AG10803 (cell line): ENCODE measurements around the gene ABCC11.

Experiments
- DNase-seq: peaks from one replicate; pipeline ENCODE4 v3.0.0; 2010; ENCODE audit warnings: low read depth
- H3K4me3 ChIP-seq: 2 replicates; pipeline ENCODE4 v1.5.1; 2011; ENCODE audit warnings: mild to moderate bottlenecking, low read length, control low read depth
- CTCF ChIP-seq: conservative IDR thresholded peaks from 2 replicates; pipeline ENCODE4 v1.5.1; 2011; ENCODE audit warnings: mild to moderate bottlenecking, low read length, control low read depth, inconsistent platforms

The ABCC11 gene

GRCh38 chr16:48247311-48247710, at the start of gene ABCC11:
ABCC11 (minus strand) TSS chr16:48247539; CDS start chr16:48231921, 15,618 bp downstream.
- TF ChIP-seq CTCF, result no peak
- H3K4me3 ChIP-seq, result no peak within 1 kb of the TSS
- no peak for DNase-seq

GRCh38 chr16:48295488-48296281, 48.3 kb upstream of the ABCC11 start:
- no peak for TF ChIP-seq CTCF
- no peak overlapping the region for H3K4me3 ChIP-seq
- no peak for DNase-seq

- no peak for DNase-seq
- no peak overlapping the region for H3K4me3 ChIP-seq
- no peak for TF ChIP-seq CTCF
Measured at GRCh38 chr16:48294724-48295123, 47.4 kb upstream of the ABCC11 start.

- no peak for TF ChIP-seq CTCF
- DNase-seq, result no peak
- H3K4me3 ChIP-seq, result no peak overlapping the region
Measured at GRCh38 chr16:48292452-48292851, 45.1 kb upstream of the ABCC11 start.

GRCh38 chr16:48291754-48292153, 44.4 kb upstream of the ABCC11 start:
- H3K4me3 ChIP-seq, result no peak overlapping the region
- no peak for TF ChIP-seq CTCF
- DNase-seq, result no peak

GRCh38 chr16:48291303-48291702, 44.0 kb upstream of the ABCC11 start:
- DNase-seq, result peak; percentile 6
- no peak overlapping the region for H3K4me3 ChIP-seq
- TF ChIP-seq CTCF, result no peak

GRCh38 chr16:48287239-48287638, 39.9 kb upstream of the ABCC11 start:
- H3K4me3 ChIP-seq, result no peak overlapping the region
- DNase-seq, result no peak
- no peak for TF ChIP-seq CTCF
